Liver (tissue), 9 donors: ENCODE results near the gene IDE. TPM values are rescaled to one million over a fixed set of nuclear protein-coding genes. Genes with fewer than 3 reads are reported as not detected.

Experiments
- DNase-seq: peaks from one replicate; pipeline ENCODE4 v3.0.0-alpha.2; 2017; ENCODE audit warnings: low spot score
- H3K27ac ChIP-seq, 2 donors: one replicate each; pipeline ENCODE4 v1.7.0; 2013; ENCODE audit warnings: inconsistent platforms in 2 of 2, low read length in 2 of 2, control low read depth in 1 of 2, low read depth in 1 of 2, mild to moderate bottlenecking in 1 of 2
- H3K27me3 ChIP-seq, 4 donors: one replicate each; pipeline versions ENCODE4 v1.6.1 to v1.7.0; 2013; ENCODE audit warnings: low read length in 3 of 4, inconsistent platforms in 1 of 4, mild to moderate bottlenecking in 1 of 4, moderate library complexity in 1 of 4; ENCODE audit not compliant: control insufficient read depth in 4 of 4, insufficient read depth in 4 of 4
- H3K36me3 ChIP-seq, 4 donors: one replicate each; pipeline versions ENCODE4 v1.6.1 to v1.7.0; 2013; ENCODE audit warnings: low read length in 3 of 4, mild to moderate bottlenecking in 3 of 4, low read depth in 1 of 4, moderate library complexity in 1 of 4; ENCODE audit not compliant: control insufficient read depth in 4 of 4, insufficient read depth in 3 of 4
- H3K4me1 ChIP-seq, 4 donors: one replicate each; pipeline versions ENCODE4 v1.6.1 to v1.7.0; 2013; ENCODE audit warnings: low read length in 3 of 4, mild to moderate bottlenecking in 3 of 4, moderate library complexity in 1 of 4; ENCODE audit not compliant: control insufficient read depth in 4 of 4, insufficient read depth in 4 of 4
- H3K4me3 ChIP-seq, 3 donors: one replicate each; pipeline versions ENCODE4 v1.6.1 to v1.7.0; 2013; ENCODE audit warnings: low read length in 3 of 3, control low read depth in 1 of 3, low read depth in 1 of 3, mild to moderate bottlenecking in 1 of 3
- H3K9ac ChIP-seq, 2 donors: one replicate each; pipeline ENCODE4 v1.7.0; 2013; ENCODE audit warnings: low read length in 2 of 2, mild to moderate bottlenecking in 2 of 2, moderate library complexity in 2 of 2, control low read depth in 1 of 2, low read depth in 1 of 2
- H3K9me3 ChIP-seq, 4 donors: one replicate each; pipeline versions ENCODE4 v1.6.1 to v1.7.0; 2013; ENCODE audit warnings: low read length in 3 of 4; ENCODE audit not compliant: control insufficient read depth in 4 of 4
- EGR1 ChIP-seq, 2 donors: IDR thresholded peaks; 2 replicates each; pipeline ENCODE4 v1.6.1; 2016 to 2018; ENCODE audit warnings: antibody characterized with exemption in 2 of 2, low read depth in 2 of 2
- FOXA1 ChIP-seq: IDR thresholded peaks from 2 replicates; pipeline ENCODE4 v1.6.1; 2016; ENCODE audit warnings: antibody characterized with exemption
- FOXA2 ChIP-seq: IDR thresholded peaks from 2 replicates; pipeline ENCODE4 v1.6.1; 2016; ENCODE audit warnings: antibody characterized with exemption
- GABPA ChIP-seq, 2 donors: IDR thresholded peaks in 1 of 2; conservative IDR thresholded peaks in 1 of 2; 2 replicates each; pipeline ENCODE4 v1.6.1; 2016; ENCODE audit warnings: antibody characterized with exemption in 2 of 2, mild to moderate bottlenecking in 1 of 2, moderate library complexity in 1 of 2
- HNF4A ChIP-seq, 2 donors: conservative IDR thresholded peaks; 2 replicates each; pipeline ENCODE4 v1.6.1; 2016; ENCODE audit warnings: antibody characterized with exemption in 2 of 2, mild to moderate bottlenecking in 2 of 2
- HNF4G ChIP-seq: IDR thresholded peaks from 2 replicates; pipeline ENCODE4 v1.6.1; 2016; ENCODE audit warnings: antibody characterized with exemption
- JUND ChIP-seq, 2 donors: IDR thresholded peaks; 2 replicates each; pipeline ENCODE4 v1.6.1; 2016; ENCODE audit warnings: antibody characterized with exemption in 2 of 2
- NR2F2 ChIP-seq: IDR thresholded peaks from 2 replicates; pipeline ENCODE4 v1.6.1; 2016; ENCODE audit warnings: antibody characterized with exemption
- RAD21 ChIP-seq, 2 donors: IDR thresholded peaks; 2 replicates each; pipeline ENCODE4 v1.6.1; 2016; ENCODE audit warnings: antibody characterized with exemption in 2 of 2, mild to moderate bottlenecking in 2 of 2
- RXRA ChIP-seq, 2 donors: IDR thresholded peaks; 2 replicates each; pipeline ENCODE4 v1.6.1; 2017 to 2018; ENCODE audit warnings: antibody characterized with exemption in 2 of 2, mild to moderate bottlenecking in 1 of 2
- SP1 ChIP-seq: IDR thresholded peaks from 2 replicates; pipeline ENCODE4 v1.6.1; 2018; ENCODE audit warnings: antibody characterized with exemption, mild to moderate bottlenecking
- TAF1 ChIP-seq: conservative IDR thresholded peaks from 2 replicates; pipeline ENCODE4 v1.6.1; 2016; ENCODE audit warnings: antibody characterized with exemption, mild to moderate bottlenecking
- YY1 ChIP-seq: IDR thresholded peaks from 2 replicates; pipeline ENCODE4 v1.6.1; 2016; ENCODE audit warnings: antibody characterized with exemption, mild to moderate bottlenecking
- WGBS: extraction: QIAGEN DNeasy Blood & Tissue Kit; methylation state at CpG from one replicate; pipeline ENCODE4 v1.1.7; 2013; 5-methylcytosine and 5-hydroxymethylcytosine counted together
- polyA plus RNA-seq, 2 donors: library from polyadenylated mRNA; stranded (reverse) in 1 of 2; unstranded in 1 of 2; fragments of 200-250 nt in 1 of 2; fragments of >200 nt in 1 of 2; fragmentation: Nextera tagmentation in 1 of 2; extraction: Ambion mirVana in 1 of 2; gene quantifications; one replicate each; pipeline versions ENCODE4 v1.2.1 to v1.2.3, GENCODE V29; 2013 to 2015
- total RNA-seq, 2 donors: library from RNA; depleted of rRNA; stranded (reverse); fragments of >200 nt; gene quantifications; one replicate each; pipeline ENCODE4 v1.2.3, GENCODE V29; 2014
- TF ChIP-seq, protein P1 (sequence below): IDR thresholded peaks from 2 replicates; pipeline ENCODE4 v1.6.1; 2016; ENCODE audit warnings: antibody characterized with exemption
- TF ChIP-seq, protein P2 (sequence below): fragments of 150-350 bp; IDR thresholded peaks from 2 replicates; pipeline ENCODE4 v1.5.1; 2017; ENCODE audit warnings: improper control_type of control experiment, low read depth, low read length; ENCODE audit not compliant: missing input control
- TF ChIP-seq, protein P3 (sequence below): IDR thresholded peaks from 2 replicates; pipeline ENCODE4 v1.6.1; 2016; ENCODE audit warnings: antibody characterized with exemption
- TF ChIP-seq, protein P4 (sequence below): IDR thresholded peaks from 2 replicates; pipeline ENCODE4 v1.6.1; 2016; ENCODE audit warnings: antibody characterized with exemption
- TF ChIP-seq, protein P5 (sequence below): IDR thresholded peaks from 2 replicates; pipeline ENCODE4 v1.6.1; 2016; ENCODE audit warnings: antibody characterized with exemption, mild to moderate bottlenecking
- donor health status: healthy.
- donor health status: healthy.
- donor health status: healthy.
- donor health status: healthy.
- donor health status: healthy.

Gene IDE
- total and polyA plus RNA-seq, 4 donors = 9.4 to 31.3 (median 15.3) TPM

DNA sequence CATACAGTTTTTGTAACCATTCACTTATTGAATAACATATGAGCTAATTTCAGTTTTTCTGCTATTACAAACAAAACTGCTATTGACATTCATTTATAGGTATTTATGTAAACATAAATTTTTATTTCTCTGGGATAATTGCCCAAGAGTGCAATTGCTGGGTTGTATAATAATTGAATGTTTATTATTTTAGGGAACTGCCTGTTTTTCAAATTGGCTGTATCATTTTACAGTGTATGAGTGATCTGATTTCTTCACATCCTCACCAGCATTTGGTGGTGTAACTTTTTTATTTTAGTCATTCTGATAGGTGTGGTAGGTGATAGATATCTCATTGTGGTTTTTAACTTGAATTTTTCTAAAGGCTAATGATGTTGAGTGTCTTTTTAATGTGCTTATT lies 45.5 kb upstream of the IDE start:
- Histone ChIP-seq H3K4me3 (no peak overlapping the region), H3K4me1 (no peaks in the 10 kb centered on the region), H3K9ac (no peak overlapping the region), H3K36me3 (peaks cover 0 to 3% (median 0%) of the 10 kb centered on the region in 4 donors), H3K27ac (no peak overlapping the region), H3K9me3 (no peaks in the 10 kb centered on the region), H3K27me3 (no peaks in the 10 kb centered on the region)
- no peak for TF ChIP-seq JUND (IDR thresholded peaks at IDR 0.05)
- no peak for TF ChIP-seq HNF4A (conservative IDR thresholded peaks at IDR 0.05)
- no peak for TF ChIP-seq EGR1 (IDR thresholded peaks at IDR 0.05; ENCODE audit: low read depth in 2 of 2)
- no peak for TF ChIP-seq RAD21 (IDR thresholded peaks at IDR 0.05)
- no peak for DNase-seq

DNA sequence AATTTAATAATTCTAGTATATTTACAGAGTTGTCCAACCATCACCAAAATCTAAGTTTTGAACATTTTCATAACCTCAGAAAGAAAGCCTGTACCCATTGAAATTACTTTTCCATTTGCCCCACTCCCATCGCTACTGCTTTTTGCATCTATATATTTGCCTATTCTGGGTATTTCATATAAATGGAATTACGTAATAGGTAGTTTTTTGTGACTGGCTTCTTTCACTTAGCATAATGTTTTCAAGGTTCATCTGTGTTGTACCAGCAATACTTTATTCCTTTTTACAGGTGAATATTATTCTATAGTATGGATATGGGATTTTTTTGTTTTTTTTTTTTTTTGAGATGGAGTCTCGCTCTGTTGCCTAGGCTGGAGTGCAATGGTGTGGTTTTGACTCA lies 41.6 kb upstream of the IDE start:
- WGBS = 99% methylated on average over 3 of the region's 3 CpGs
- Histone ChIP-seq H3K36me3 (no peaks in the 10 kb centered on the region), H3K27ac (no peak overlapping the region), H3K4me3 (no peak overlapping the region), H3K9ac (no peak overlapping the region), H3K9me3 (no peaks in the 10 kb centered on the region), H3K27me3 (no peaks in the 10 kb centered on the region), H3K4me1 (no peaks in the 10 kb centered on the region)
- TF ChIP-seq, protein P1, sequence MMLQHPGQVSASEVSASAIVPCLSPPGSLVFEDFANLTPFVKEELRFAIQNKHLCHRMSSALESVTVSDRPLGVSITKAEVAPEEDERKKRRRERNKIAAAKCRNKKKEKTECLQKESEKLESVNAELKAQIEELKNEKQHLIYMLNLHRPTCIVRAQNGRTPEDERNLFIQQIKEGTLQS = no peak
- TF ChIP-seq HNF4A (conservative IDR thresholded peaks at IDR 0.05) (no peak), FOXA2 (no peak), HNF4G (no peak), EGR1 (IDR thresholded peaks at IDR 0.05; ENCODE audit: low read depth in 2 of 2) (no peak), NR2F2 (no peak), YY1 (no peak), JUND (IDR thresholded peaks at IDR 0.05) (no peak), RAD21 (IDR thresholded peaks at IDR 0.05) (no peak), FOXA1 (no peak), SP1 (no peak), RXRA (IDR thresholded peaks at IDR 0.05) (no peak)
- TF ChIP-seq, protein P2, sequence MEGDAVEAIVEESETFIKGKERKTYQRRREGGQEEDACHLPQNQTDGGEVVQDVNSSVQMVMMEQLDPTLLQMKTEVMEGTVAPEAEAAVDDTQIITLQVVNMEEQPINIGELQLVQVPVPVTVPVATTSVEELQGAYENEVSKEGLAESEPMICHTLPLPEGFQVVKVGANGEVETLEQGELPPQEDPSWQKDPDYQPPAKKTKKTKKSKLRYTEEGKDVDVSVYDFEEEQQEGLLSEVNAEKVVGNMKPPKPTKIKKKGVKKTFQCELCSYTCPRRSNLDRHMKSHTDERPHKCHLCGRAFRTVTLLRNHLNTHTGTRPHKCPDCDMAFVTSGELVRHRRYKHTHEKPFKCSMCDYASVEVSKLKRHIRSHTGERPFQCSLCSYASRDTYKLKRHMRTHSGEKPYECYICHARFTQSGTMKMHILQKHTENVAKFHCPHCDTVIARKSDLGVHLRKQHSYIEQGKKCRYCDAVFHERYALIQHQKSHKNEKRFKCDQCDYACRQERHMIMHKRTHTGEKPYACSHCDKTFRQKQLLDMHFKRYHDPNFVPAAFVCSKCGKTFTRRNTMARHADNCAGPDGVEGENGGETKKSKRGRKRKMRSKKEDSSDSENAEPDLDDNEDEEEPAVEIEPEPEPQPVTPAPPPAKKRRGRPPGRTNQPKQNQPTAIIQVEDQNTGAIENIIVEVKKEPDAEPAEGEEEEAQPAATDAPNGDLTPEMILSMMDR = no peak
- TF ChIP-seq, protein P3, sequence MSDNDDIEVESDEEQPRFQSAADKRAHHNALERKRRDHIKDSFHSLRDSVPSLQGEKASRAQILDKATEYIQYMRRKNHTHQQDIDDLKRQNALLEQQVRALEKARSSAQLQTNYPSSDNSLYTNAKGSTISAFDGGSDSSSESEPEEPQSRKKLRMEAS = no peak
- TF ChIP-seq, protein P4, sequence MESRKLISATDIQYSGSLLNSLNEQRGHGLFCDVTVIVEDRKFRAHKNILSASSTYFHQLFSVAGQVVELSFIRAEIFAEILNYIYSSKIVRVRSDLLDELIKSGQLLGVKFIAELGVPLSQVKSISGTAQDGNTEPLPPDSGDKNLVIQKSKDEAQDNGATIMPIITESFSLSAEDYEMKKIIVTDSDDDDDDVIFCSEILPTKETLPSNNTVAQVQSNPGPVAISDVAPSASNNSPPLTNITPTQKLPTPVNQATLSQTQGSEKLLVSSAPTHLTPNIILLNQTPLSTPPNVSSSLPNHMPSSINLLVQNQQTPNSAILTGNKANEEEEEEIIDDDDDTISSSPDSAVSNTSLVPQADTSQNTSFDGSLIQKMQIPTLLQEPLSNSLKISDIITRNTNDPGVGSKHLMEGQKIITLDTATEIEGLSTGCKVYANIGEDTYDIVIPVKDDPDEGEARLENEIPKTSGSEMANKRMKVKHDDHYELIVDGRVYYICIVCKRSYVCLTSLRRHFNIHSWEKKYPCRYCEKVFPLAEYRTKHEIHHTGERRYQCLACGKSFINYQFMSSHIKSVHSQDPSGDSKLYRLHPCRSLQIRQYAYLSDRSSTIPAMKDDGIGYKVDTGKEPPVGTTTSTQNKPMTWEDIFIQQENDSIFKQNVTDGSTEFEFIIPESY = no peak
- DNase-seq = no peak

DNA sequence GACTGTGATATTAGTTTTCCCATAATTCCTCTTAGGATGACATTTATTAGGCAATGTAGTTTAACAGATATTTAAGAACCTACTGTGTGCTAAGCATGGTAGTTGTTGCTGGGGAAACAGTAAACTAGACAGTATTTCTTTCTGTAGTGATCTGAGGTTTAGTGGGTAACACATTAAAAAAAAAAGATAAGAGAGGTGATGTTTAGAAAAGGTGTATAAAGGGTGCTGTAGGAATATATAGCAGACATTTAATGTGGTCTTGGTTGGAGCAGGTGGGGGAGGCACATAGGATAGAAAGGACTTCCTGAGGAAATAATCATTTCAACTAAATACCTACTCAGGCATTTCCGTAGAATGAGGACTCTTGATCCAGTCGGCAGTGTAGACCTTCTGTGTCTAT lies 30.9 kb upstream of the IDE start:
- Histone ChIP-seq H3K4me3 (no peak overlapping the region), H3K36me3 (no peaks in the 10 kb centered on the region), H3K9me3 (no peaks in the 10 kb centered on the region), H3K9ac (no peak overlapping the region), H3K27ac (no peak overlapping the region), H3K27me3 (no peaks in the 10 kb centered on the region), H3K4me1 (no peaks in the 10 kb centered on the region)
- 88% methylated on average over 2 of the region's 2 CpGs for WGBS
- no peak for DNase-seq
- TF ChIP-seq TAF1 = no peak
- no peak for TF ChIP-seq RXRA (IDR thresholded peaks at IDR 0.05)
- TF ChIP-seq, protein P1 = no peak
- no peak for TF ChIP-seq GABPA (IDR thresholded peaks at IDR 0.05 in 1 of 2, conservative IDR thresholded peaks at IDR 0.05 in 1 of 2)
- no peak for TF ChIP-seq FOXA1
- no peak for TF ChIP-seq HNF4A (conservative IDR thresholded peaks at IDR 0.05)
- TF ChIP-seq NR2F2 = no peak
- no peak for TF ChIP-seq SP1
- TF ChIP-seq EGR1 (IDR thresholded peaks at IDR 0.05; ENCODE audit: low read depth in 2 of 2) = no peak
- TF ChIP-seq, protein P5, sequence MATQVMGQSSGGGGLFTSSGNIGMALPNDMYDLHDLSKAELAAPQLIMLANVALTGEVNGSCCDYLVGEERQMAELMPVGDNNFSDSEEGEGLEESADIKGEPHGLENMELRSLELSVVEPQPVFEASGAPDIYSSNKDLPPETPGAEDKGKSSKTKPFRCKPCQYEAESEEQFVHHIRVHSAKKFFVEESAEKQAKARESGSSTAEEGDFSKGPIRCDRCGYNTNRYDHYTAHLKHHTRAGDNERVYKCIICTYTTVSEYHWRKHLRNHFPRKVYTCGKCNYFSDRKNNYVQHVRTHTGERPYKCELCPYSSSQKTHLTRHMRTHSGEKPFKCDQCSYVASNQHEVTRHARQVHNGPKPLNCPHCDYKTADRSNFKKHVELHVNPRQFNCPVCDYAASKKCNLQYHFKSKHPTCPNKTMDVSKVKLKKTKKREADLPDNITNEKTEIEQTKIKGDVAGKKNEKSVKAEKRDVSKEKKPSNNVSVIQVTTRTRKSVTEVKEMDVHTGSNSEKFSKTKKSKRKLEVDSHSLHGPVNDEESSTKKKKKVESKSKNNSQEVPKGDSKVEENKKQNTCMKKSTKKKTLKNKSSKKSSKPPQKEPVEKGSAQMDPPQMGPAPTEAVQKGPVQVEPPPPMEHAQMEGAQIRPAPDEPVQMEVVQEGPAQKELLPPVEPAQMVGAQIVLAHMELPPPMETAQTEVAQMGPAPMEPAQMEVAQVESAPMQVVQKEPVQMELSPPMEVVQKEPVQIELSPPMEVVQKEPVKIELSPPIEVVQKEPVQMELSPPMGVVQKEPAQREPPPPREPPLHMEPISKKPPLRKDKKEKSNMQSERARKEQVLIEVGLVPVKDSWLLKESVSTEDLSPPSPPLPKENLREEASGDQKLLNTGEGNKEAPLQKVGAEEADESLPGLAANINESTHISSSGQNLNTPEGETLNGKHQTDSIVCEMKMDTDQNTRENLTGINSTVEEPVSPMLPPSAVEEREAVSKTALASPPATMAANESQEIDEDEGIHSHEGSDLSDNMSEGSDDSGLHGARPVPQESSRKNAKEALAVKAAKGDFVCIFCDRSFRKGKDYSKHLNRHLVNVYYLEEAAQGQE = no peak
- TF ChIP-seq, protein P4 = no peak
- TF ChIP-seq FOXA2 = no peak
